Diencephalon (tissue), 1 donor: ENCODE data around the gene SPACA6. TPM values are rescaled to one million over a fixed set of nuclear protein-coding genes. Genes with fewer than 3 reads are reported as not detected.
A peak's percentile ranks its signal among the peaks of the same experiment; 100 is the strongest.

Experiments used
- small RNA-seq: library from RNA; depleted of rRNA; stranded (forward); fragments of <200 nt; gene quantifications from one replicate; pipeline ENCODE3, GENCODE V24; 2014
- total RNA-seq: library from RNA; depleted of rRNA; stranded (reverse); fragments of >200 nt; gene quantifications from one replicate; pipeline ENCODE4 v1.2.3, GENCODE V29; 2014

SPACA6 gene
- 4.4 TPM for total RNA-seq

DNA sequence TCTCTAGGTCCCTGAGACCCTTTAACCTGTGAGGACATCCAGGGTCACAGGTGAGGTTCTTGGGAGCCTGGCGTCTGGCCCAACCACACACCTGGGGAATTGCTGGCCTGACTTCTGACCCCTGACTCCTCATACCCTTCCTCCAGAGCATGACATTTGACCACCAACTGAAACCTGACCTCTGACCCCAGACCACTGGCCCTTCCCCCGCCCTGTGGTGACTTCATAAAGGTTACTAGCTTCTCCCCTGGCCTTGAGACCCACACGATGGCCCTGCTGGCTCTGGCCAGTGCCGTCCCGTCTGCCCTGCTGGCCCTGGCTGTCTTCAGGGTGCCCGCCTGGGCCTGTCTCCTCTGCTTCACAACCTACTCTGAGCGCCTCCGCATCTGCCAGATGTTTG is at the start of gene SPACA6:
SPACA6 (plus strand) TSS at position 71 of the 400 bp plus-strand sequence; CDS start at position 268, 197 bp downstream.

DNA sequence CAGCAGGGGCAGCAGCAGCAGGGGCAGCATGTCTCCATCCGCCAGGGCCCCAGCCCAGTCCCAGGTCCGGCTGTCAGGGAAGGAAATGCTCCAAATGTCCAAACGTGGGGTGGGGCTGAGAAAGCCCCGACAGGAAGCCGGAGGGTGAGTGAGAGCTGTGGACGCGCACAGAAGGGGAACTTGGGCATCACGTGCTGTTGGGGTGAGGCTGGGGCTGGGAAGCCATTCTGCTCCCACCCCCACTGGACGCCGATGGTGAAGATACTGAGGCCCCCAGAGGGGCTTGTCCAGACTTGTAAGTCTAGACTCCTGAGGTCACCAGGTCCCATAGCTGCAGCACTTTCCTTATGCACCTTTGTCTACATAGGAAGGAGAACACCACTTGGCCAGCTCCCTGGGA is 46.4 kb upstream of the SPACA6 start, which contains the start of gene SIGLEC14:
SIGLEC14 (minus strand) TSS at position 96 of the 400 bp plus-strand sequence; CDS start at position 30, 66 bp downstream.

DNA sequence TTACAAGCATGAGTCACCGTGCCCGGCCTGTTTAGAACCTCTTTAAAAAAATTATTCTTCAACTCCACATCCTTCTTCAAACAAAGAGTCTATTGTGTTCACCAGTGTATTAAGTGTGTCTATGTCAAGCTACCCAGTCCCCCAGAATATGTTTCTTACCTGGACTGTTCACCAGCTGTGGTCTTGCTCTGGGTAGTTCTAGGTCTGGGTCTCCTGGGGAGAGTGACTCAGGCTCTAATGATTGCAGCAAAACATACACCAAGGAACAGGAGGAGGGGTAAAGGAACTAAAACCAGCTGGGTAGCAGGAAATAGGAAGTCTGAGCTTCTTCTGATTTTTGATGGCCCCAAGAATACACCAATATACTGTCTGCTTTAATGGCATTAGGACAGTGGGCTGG is 58.5 kb downstream of the SPACA6 start, which contains the start of gene FPR1:
FPR1 (minus strand) TSS at position 224 of the 400 bp plus-strand sequence. CDS start 4,884 bp downstream, outside the sequence.

Small RNA genes lying within 50 kb of the gene (small RNA-seq; reads per million reads assigned to genes)
- gene AC018755.2 = not detected
- gene MIR125A = not detected
- gene MIR99B = 3.7 reads per million, percentile 90 among the genes with 10 or more reads in this experiment
- gene MIRLET7E = not detected

Other genes starting within 250 kb of the SPACA6 start
- gene SIGLEC8, start 234.9 kb upstream of the SPACA6 start, total RNA-seq = 2.3 TPM
- gene CEACAM18, start 214.8 kb upstream of the SPACA6 start, total RNA-seq = not detected
- not detected for gene SIGLEC12, start 191.5 kb upstream of the SPACA6 start, total RNA-seq
- gene SIGLEC6, start 161.7 kb upstream of the SPACA6 start, total RNA-seq = not detected
- 9.9 TPM for gene ZNF175, start 122.0 kb upstream of the SPACA6 start, total RNA-seq
- gene SIGLEC5, start 62.9 kb upstream of the SPACA6 start, total RNA-seq = 0.23 TPM
- 1.2 TPM for gene SIGLEC14, start 46.5 kb upstream of the SPACA6 start, total RNA-seq
- gene HAS1, start 30.7 kb downstream of the SPACA6 start, total RNA-seq = 5.5 TPM
- 10.6 TPM for gene FPR1, start 58.5 kb downstream of the SPACA6 start, total RNA-seq
- gene FPR2, start 67.8 kb downstream of the SPACA6 start, total RNA-seq = 0.92 TPM
- gene FPR3, start 101.8 kb downstream of the SPACA6 start, total RNA-seq = 0.46 TPM
- 64.8 TPM for gene ZNF577, start 194.6 kb downstream of the SPACA6 start, total RNA-seq
- gene ZNF649, start 211.7 kb downstream of the SPACA6 start, total RNA-seq = 39.0 TPM
- 10.4 TPM for gene ZNF613, start 234.1 kb downstream of the SPACA6 start, total RNA-seq